Measurements from ENCODE around the gene HHEX.

The HHEX gene

DNA sequence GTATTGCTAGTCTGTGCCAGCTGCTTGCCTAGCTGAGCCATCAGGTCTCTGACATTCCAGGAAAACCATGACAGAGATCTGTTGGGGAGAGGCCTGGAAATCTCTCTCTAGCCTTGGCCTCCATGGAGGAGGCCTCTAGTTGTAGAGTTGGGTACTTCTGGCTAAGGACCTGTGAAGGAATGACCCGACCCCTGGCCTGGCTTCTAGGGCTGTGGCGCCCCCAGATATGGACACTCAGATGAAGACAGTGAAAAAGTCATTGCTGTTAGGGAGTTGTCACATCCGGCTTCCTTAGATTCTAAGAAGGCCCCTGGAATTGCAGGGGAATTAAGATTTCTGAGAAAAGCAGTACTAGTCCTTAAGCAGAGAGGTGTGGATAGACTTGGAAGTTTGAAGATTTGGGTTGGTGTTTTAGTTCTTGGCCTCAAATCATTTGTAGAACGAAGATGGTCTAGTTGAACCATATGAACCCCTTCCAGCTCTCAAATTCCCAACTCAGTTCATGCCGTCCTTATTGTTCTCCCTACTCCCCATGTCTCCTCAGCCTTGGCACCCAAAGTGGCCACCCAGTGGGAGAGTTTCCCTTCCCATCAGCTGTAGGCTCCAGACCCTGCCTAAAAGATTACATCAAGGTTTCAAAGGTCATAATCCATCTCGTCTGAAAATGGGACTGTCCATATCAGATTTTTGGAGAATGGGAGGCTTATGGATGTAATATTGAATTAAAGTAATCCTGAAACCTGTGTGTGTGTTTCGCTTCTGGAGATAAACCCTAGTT lies 7.0 kb downstream of the HHEX start:
- no peak for TF ChIP-seq POLR2A (IDR thresholded peaks at IDR 0.05; ENCODE audit: extremely low read depth, insufficient read length)
- TF ChIP-seq, protein P1, sequence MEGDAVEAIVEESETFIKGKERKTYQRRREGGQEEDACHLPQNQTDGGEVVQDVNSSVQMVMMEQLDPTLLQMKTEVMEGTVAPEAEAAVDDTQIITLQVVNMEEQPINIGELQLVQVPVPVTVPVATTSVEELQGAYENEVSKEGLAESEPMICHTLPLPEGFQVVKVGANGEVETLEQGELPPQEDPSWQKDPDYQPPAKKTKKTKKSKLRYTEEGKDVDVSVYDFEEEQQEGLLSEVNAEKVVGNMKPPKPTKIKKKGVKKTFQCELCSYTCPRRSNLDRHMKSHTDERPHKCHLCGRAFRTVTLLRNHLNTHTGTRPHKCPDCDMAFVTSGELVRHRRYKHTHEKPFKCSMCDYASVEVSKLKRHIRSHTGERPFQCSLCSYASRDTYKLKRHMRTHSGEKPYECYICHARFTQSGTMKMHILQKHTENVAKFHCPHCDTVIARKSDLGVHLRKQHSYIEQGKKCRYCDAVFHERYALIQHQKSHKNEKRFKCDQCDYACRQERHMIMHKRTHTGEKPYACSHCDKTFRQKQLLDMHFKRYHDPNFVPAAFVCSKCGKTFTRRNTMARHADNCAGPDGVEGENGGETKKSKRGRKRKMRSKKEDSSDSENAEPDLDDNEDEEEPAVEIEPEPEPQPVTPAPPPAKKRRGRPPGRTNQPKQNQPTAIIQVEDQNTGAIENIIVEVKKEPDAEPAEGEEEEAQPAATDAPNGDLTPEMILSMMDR (IDR thresholded peaks at IDR 0.05; ENCODE audit: low read depth, low read length), result no peak
- no peak for TF ChIP-seq MYC (IDR thresholded peaks at IDR 0.05; ENCODE audit: low read depth, low read length)
- TF ChIP-seq, protein P2, sequence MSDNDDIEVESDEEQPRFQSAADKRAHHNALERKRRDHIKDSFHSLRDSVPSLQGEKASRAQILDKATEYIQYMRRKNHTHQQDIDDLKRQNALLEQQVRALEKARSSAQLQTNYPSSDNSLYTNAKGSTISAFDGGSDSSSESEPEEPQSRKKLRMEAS (IDR thresholded peaks at IDR 0.05; ENCODE audit: low read depth, low read length), result no peak
- DNase-seq (ENCODE audit: low read depth), result no peak
- H3K4me3 ChIP-seq (ENCODE audit: low read depth, low read length), result no peak overlapping the region

- TF ChIP-seq, protein P2 (IDR thresholded peaks at IDR 0.05; ENCODE audit: low read depth, low read length), result no peak
- TF ChIP-seq POLR2A (IDR thresholded peaks at IDR 0.05; ENCODE audit: extremely low read depth, insufficient read length), result no peak
- TF ChIP-seq, protein P1 (IDR thresholded peaks at IDR 0.05; ENCODE audit: low read depth, low read length), result no peak
- no peak for TF ChIP-seq MYC (IDR thresholded peaks at IDR 0.05; ENCODE audit: low read depth, low read length)
- peak; percentile 68 for DNase-seq (ENCODE audit: low read depth)
- H3K4me3 ChIP-seq (ENCODE audit: low read depth, low read length), result no peak overlapping the region
Measured at GRCh38 chr10:92697663-92698511, 8.1 kb downstream of the HHEX start.

DNA sequence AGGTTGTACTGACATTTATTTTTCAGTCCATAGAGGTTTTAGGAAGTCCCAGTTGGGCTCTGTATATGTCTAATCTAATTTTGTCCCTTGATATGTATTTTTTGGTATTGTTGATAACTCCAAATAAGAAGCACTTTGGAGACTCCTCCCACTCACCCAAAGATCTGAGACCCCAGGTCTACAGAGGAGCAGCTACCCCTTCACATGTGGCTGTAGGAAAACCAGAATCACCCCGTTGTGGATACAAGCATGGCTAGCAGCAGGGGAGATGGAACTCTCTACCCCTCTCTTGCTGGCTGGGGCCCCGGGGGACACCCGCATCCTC lies 9.4 kb downstream of the HHEX start:
- no peak for TF ChIP-seq MYC (IDR thresholded peaks at IDR 0.05; ENCODE audit: low read depth, low read length)
- TF ChIP-seq, protein P2 (IDR thresholded peaks at IDR 0.05; ENCODE audit: low read depth, low read length), result no peak
- TF ChIP-seq, protein P1 (IDR thresholded peaks at IDR 0.05; ENCODE audit: low read depth, low read length), result no peak
- no peak for TF ChIP-seq POLR2A (IDR thresholded peaks at IDR 0.05; ENCODE audit: extremely low read depth, insufficient read length)
- DNase-seq (ENCODE audit: low read depth), result no peak
- peak overlapping the region; percentile 67 for H3K4me3 ChIP-seq (ENCODE audit: low read depth, low read length)

DNA sequence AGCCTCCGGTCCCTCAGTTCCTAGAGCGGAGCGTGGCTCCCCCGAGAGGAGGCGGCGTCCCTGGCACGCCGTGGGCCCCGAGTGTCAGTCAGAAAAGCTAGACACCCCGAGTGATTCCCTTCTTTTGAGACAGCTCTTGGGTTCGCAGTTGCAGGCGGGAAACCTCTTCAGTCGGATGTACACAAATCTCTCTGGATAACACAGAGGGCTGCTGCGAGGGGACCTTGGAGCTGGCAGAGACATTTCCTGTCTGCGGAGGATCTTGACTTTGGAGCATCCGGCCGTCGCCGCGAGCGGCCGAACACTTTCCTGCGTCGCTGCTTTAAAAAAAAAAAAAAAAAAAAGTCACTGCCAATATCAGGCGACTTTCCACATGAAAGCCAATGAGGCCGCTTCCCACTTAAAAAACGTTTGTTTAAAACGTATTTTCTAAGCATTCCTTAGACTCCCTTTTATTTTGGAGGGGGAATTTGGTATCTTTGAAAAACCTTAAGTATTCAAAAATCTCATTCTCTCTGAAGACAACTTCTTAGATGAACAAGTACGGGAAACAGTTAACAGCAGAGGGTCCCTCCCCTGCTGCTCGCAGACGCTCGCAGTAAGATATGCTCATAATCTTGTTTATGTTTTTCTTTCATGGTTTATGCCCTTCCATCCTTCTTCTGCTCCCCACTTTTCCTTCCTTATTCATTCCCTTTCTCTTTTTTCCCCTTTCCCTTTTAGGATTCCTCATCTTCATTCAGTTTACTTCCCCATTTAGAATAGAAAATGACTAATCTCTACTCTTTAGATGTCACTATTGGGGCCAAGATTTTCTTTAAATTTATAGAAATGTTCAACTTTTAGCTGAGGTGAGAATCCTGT lies 10.0 kb downstream of the HHEX start:
- peak overlapping the region; percentile 67 for H3K4me3 ChIP-seq (ENCODE audit: low read depth, low read length)
- DNase-seq (ENCODE audit: low read depth), result peak; percentile 85
- TF ChIP-seq POLR2A (IDR thresholded peaks at IDR 0.05; ENCODE audit: extremely low read depth, insufficient read length) (peak; percentile 19), MYC (IDR thresholded peaks at IDR 0.05; ENCODE audit: low read depth, low read length) (no peak)

GRCh38 chr10:92702301-92702916 lies 12.7 kb downstream of the HHEX start:
- DNase-seq (ENCODE audit: low read depth), result peak; percentile 47
- TF ChIP-seq, protein P1 (IDR thresholded peaks at IDR 0.05; ENCODE audit: low read depth, low read length), result no peak
- TF ChIP-seq, protein P2 (IDR thresholded peaks at IDR 0.05; ENCODE audit: low read depth, low read length), result no peak
- TF ChIP-seq POLR2A (IDR thresholded peaks at IDR 0.05; ENCODE audit: extremely low read depth, insufficient read length), result no peak
- no peak overlapping the region for H3K4me3 ChIP-seq (ENCODE audit: low read depth, low read length)

Data from NB4 (cell line).